GM12872 (cell line): Measurements from ENCODE around the gene ALPK3.

Experiments used
- CTCF ChIP-seq: IDR thresholded peaks from 3 replicates; pipeline ENCODE4 v1.5.1; 2011; ENCODE audit warnings: low read depth, mild to moderate bottlenecking, low read length, moderate library complexity; ENCODE audit not compliant: insufficient read depth

Gene ALPK3

DNA sequence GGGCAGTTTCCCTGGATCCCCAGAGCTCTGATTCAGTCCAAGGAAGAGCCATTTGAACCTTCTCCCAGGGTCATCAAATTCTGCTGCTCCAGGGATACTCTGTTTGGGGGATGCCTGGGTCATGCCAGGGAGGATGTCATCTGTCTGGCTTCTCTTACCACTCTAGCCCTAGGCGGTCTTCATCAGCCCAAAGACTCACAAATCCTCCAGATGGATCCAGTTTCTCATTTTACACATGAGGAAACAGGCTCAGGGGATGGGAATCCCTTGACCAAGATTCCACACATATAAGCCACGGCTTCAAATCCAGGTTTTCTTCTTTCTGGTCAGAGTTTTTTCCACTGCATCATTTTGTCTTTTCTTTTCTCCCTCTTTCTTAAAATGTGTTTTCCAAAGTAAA, 104.0 kb downstream of the ALPK3 start:
- TF ChIP-seq CTCF: no peak

GRCh38 chr15:84922530-84922929, 105.4 kb downstream of the ALPK3 start:
- TF ChIP-seq CTCF: no peak
